Skeletal muscle satellite cell (primary cell): ENCODE measurements around the gene ARMH3.

ENCODE experiments used
- H3K27me3 ChIP-seq: 2 replicates; pipeline ENCODE4 v1.7.0; 2013; ENCODE audit warnings: low read length; ENCODE audit not compliant: control insufficient read depth, insufficient read depth
- H3K36me3 ChIP-seq: 2 replicates; pipeline ENCODE4 v1.7.0; 2013; ENCODE audit warnings: mild to moderate bottlenecking, control low read depth, low read length; ENCODE audit not compliant: insufficient read depth
- H3K4me1 ChIP-seq: 2 replicates; pipeline ENCODE4 v1.7.0; 2013; ENCODE audit warnings: low read length; ENCODE audit not compliant: control insufficient read depth, insufficient read depth
- H3K4me2 ChIP-seq: 2 replicates; pipeline ENCODE4 v1.7.0; 2013; ENCODE audit warnings: mild to moderate bottlenecking, low read length
- H3K4me3 ChIP-seq: 2 replicates; pipeline ENCODE4 v1.7.0; 2013; ENCODE audit warnings: low read length
- H3K9ac ChIP-seq: 2 replicates; pipeline ENCODE4 v1.7.0; 2013; ENCODE audit warnings: mild to moderate bottlenecking, low read depth, low read length, moderate library complexity
- H3K9me3 ChIP-seq: replicated peaks from 2 replicates; pipeline ENCODE4 v1.7.0; 2013; ENCODE audit warnings: mild to moderate bottlenecking, control low read depth, low read length

Gene ARMH3

GRCh38 chr10:101830322-101831168 is 225.4 kb downstream of the ARMH3 start:
- Histone ChIP-seq H3K4me1 (peaks cover 17% of the 10 kb centered on the region), H3K36me3 (no peaks in the 10 kb centered on the region), H3K4me3 (peak overlapping the region; percentile 74), H3K27me3 (no peaks in the 10 kb centered on the region), H3K9me3 (no peaks in the 10 kb centered on the region), H3K9ac (peak overlapping the region; percentile 52), H3K4me2 (peak overlapping the region; percentile 96)

DNA sequence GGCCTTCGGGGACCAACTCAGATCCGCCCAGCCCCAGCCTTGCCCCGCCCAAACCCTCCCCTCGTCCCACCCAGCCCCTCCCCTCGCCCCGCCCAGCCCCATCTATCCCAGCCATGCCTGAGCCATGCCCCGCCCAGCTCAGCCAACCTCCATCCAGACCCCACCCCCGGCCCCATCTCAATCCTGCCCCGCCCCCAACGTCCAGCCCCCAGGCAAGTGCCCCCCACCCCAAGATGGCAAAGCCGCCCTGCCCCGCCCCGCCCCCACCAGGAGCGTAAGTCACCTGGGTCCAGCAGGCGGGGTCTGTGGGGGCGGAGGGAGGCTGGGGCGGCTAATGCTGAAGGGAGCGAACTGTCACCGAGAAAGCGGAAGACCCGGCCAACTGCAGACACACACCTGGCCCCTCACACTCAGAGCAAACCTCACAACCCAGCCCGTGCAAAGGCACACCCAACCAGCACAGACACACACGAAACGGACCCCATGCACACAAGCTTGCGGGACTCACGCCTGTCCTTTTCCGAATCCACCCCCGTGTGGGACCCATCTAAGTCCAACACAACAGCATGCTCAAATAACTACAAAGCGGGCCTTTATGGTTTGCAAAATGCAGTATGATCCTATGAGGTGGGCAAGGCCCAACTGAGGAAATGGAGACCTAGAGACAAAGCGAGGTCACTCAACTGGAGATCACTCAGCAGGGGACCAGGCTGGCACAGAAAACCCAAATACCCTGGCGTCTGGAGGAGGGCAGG is 226.2 kb downstream of the ARMH3 start:
- peaks cover 17% of the 10 kb centered on the region for H3K4me1 ChIP-seq
- H3K36me3 ChIP-seq = no peaks in the 10 kb centered on the region
- H3K9me3 ChIP-seq = no peaks in the 10 kb centered on the region
- peak overlapping the region; percentile 74 for H3K4me3 ChIP-seq
- H3K9ac ChIP-seq = peak overlapping the region; percentile 15
- no peaks in the 10 kb centered on the region for H3K27me3 ChIP-seq
- peak overlapping the region; percentile 96 for H3K4me2 ChIP-seq

DNA sequence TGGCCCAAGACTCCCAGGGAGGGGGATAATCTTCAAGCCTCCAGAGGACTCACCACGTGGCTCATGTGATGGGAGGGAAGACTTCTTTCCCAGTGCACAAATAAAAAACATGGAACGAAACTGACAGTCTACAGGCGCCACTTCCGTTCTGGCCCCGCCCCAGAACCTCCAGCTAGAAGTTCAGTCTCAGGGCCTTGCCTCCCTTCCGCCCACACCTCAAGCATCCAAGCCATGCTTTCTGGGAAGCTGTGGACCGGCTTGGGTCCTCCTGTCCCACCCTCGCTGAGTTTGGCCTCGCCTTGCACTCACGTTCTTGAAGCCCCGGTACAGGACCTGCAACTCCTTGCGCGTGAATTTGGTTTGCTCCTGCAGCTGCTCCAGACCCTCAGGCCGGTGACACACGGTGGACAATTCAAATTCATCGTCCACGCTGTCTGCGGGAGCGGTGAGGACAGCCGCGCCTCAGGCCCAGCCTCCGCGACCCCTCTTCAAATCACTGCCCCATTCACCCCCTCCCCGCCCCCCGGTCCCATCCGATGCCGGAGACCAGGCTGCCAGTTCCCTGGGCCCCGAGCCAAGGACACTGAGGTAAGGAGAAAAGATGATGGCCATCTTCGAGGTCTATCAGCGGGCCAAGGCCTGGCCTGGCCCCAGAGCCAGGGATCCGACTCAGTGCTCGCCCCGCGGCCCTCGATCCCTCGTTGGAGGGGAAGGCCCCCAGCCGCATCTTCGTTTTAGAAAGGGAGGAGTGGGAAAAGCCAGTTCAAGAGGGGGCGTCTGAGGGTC is 227.0 kb downstream of the ARMH3 start:
- Histone ChIP-seq H3K9me3 (no peaks in the 10 kb centered on the region), H3K4me3 (no peak overlapping the region), H3K4me1 (peaks cover 17% of the 10 kb centered on the region), H3K27me3 (no peaks in the 10 kb centered on the region), H3K9ac (no peak overlapping the region), H3K4me2 (peak overlapping the region; percentile 59), H3K36me3 (no peaks in the 10 kb centered on the region)

DNA sequence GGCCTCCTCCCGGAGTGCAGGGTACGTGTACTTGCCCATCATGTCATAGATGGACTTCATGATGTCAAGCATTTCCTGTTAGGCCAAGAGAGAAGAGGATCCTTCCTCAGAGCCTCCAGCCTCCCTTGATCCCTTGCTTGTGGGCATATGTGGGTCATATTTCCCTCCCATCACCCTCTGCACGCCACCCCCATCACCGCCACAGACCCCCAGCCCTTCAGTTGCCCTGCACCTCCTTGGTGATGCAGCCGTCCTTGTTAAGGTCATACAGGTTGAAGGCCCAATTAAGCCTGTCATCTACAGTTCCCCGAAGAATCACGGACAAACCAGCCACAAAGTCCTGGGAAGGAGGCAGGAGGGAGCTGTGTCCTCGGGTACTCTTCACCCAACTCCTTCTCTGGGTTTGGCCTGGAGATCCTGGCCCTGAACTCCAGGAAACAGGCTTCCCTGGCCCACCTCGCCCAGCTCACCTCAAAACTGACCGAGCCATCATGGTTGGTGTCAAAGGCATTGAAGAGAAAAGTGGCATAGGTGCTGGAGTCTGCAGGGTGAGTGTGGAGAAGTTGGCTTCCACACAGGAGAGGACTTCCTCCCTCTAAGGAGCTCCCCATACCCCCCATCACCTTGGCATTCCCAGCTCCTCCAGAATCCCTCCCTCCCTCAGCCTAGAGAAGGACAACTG is 227.9 kb downstream of the ARMH3 start:
- Histone ChIP-seq H3K36me3 (no peaks in the 10 kb centered on the region), H3K4me2 (no peak overlapping the region), H3K27me3 (no peaks in the 10 kb centered on the region), H3K9me3 (no peaks in the 10 kb centered on the region), H3K4me1 (peaks cover 17% of the 10 kb centered on the region), H3K4me3 (no peak overlapping the region), H3K9ac (no peak overlapping the region)

DNA sequence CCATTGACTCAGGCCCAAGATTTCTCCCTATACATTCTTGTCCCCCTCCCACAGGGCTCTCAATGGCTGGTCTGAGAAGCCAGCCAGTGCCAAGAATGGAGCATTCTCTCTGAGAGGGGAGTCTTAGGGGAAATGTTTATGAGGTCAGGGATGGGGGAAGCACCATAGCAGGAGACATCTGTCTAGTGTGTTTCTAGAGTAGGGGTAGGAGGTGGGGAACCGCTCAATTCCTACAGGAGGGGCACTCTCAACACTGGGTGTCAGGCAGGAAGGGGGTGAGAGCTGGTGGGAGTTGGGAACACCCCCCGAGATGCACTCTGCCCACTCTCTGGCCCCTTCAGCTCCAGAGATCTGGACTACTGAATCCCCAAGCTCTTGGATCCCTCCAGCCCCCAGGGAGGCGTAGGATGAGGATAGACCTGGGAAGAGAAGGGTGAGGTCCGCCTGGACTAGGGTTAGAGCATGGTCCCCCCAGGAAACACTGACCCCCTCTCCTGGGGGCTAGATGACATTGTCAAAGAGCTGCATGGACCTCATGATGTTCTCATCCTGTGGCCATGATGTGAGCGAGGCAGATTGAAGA is 229.0 kb downstream of the ARMH3 start:
- no peak overlapping the region for H3K4me2 ChIP-seq
- no peak overlapping the region for H3K9ac ChIP-seq
- H3K36me3 ChIP-seq = no peaks in the 10 kb centered on the region
- peaks cover 17% of the 10 kb centered on the region for H3K4me1 ChIP-seq
- H3K27me3 ChIP-seq = no peaks in the 10 kb centered on the region
- H3K9me3 ChIP-seq = no peaks in the 10 kb centered on the region
- H3K4me3 ChIP-seq = no peak overlapping the region

DNA sequence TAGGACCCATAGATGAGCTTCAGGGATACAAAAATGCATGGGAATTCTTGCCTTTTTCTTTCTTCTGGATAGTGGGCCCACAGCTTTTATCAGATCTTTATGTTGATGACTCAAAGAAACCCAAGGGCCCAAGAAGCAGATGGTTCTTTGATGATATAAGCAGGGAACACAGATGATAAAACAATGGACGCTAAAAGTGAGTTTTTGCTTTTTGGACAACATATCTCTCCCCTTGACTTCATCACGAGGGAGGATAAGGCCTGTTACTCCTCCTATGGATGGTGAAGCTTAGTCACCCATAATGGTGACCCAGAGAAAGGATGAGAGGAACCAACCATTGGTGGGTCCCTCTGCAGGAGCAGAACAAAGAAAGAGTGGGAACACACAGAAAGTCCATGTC is 231.2 kb downstream of the ARMH3 start:
- no peaks in the 10 kb centered on the region for H3K36me3 ChIP-seq
- peaks cover under 1% of the 10 kb centered on the region for H3K4me1 ChIP-seq
- H3K9ac ChIP-seq = no peak overlapping the region
- no peaks in the 10 kb centered on the region for H3K27me3 ChIP-seq
- no peaks in the 10 kb centered on the region for H3K9me3 ChIP-seq
- H3K4me2 ChIP-seq = no peak overlapping the region
- no peak overlapping the region for H3K4me3 ChIP-seq

DNA sequence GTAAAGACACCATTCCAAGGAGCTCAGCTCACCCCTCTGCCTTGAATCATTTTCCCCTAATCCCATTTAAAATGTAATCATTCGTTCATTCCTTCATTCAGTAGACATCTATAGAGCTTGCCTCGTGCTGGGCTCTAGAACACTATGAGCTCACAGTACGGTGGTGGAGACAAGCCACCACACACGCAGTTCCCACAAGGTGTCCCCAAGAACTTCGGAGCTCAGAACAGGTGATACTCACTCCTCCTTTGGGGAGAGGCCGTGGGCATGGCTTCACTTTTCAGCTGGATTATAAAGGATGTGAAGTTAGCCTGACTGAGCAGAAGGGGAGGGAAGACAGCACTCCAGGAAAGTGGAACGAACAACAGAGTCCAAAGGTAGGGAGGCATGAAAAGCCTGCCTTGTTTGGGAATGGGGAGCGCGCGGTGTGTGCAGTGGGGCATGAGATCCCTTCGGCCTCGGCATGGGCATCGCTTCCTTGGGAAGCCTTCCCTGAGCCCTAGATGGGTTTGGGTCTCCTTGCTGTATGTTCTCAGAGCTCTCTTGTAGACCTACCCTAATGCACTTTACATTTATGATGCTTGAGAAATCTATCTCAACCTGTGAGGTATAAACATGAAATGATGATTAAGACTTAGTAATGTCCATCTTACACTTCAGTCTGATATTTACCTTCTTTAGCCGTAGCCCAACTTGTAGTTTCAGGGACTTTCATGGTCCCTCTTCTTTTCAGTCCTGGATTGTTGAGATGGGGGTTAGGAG is 236.9 kb downstream of the ARMH3 start:
- H3K9ac ChIP-seq = peak overlapping the region; percentile 97
- H3K4me1 ChIP-seq = peaks cover 20% of the 10 kb centered on the region

GRCh38 chr10:101818119-101818871 is 237.7 kb downstream of the ARMH3 start, which contains the start of gene OGA:
Gene OGA (minus strand): TSS chr10:101818444. CDS start chr10:101818022, 422 bp downstream.
- no peaks in the 10 kb centered on the region for H3K36me3 ChIP-seq
- no peaks in the 10 kb centered on the region for H3K27me3 ChIP-seq
- peak within 1 kb of the TSS; percentile 97 for H3K4me3 ChIP-seq
- peak within 1 kb of the TSS; percentile 82 for H3K4me2 ChIP-seq
- peaks cover 24% of the 10 kb centered on the region for H3K4me1 ChIP-seq
- peak within 1 kb of the TSS; percentile 97 for H3K9ac ChIP-seq
- H3K9me3 ChIP-seq = no peaks in the 10 kb centered on the region

More for the DNA sequence above, 236.9 kb downstream of the ARMH3 start:
- no peaks in the 10 kb centered on the region for H3K27me3 ChIP-seq
- no peaks in the 10 kb centered on the region for H3K9me3 ChIP-seq
- peak overlapping the region; percentile 62 for H3K4me3 ChIP-seq
- no peaks in the 10 kb centered on the region for H3K36me3 ChIP-seq
- peak overlapping the region; percentile 79 for H3K4me2 ChIP-seq

DNA sequence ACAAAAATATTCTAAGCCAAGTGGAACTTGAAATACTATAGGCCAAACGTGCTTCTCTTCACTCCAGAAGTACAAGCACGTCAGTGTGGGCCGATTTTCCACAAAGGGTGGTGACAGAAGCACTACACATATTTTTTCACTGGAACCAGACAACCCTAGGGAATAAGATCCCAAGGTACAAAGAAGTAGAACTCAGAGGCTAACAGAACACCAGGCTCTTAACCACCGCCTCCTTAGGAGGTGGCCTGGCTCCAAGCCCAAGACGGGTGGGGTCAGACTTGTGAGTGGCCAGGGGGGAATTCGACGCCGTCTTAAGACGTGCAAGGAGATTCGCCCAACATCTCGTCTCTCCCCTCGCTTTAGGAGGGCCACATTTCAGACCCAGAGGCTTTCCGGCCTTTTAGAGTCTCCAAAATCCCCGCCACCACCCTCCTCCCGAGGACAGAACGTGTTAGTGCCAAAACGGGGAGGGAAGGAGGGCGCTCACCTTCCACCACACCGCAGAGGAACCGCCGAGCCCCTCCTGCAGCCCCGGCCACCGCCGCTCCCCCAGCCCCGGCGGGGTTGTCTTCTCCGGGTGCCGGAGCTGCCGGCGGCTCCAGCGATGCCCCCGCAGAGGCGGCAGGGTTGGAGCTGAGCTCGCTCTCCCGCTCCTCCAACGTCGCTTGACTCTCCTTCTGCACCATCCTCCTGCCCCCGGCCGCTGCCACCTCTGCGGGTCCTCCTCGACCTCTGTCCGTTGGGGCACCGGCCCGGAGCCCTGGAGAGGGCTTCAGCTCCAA is 238.4 kb downstream of the ARMH3 start:
- Histone ChIP-seq H3K4me1 (peaks cover 32% of the 10 kb centered on the region), H3K36me3 (peaks cover 6% of the 10 kb centered on the region), H3K9ac (peak overlapping the region; percentile 97), H3K4me2 (peak overlapping the region; percentile 82), H3K9me3 (no peaks in the 10 kb centered on the region), H3K4me3 (peak overlapping the region; percentile 97), H3K27me3 (no peaks in the 10 kb centered on the region)
